ENCODE results near the gene EVC2. TPM values are rescaled to one million over a fixed set of nuclear protein-coding genes. Genes with fewer than 3 reads are reported as not detected.

The EVC2 gene
- total RNA-seq, 1 experiment from 2014 or later: 0.21 TPM

DNA sequence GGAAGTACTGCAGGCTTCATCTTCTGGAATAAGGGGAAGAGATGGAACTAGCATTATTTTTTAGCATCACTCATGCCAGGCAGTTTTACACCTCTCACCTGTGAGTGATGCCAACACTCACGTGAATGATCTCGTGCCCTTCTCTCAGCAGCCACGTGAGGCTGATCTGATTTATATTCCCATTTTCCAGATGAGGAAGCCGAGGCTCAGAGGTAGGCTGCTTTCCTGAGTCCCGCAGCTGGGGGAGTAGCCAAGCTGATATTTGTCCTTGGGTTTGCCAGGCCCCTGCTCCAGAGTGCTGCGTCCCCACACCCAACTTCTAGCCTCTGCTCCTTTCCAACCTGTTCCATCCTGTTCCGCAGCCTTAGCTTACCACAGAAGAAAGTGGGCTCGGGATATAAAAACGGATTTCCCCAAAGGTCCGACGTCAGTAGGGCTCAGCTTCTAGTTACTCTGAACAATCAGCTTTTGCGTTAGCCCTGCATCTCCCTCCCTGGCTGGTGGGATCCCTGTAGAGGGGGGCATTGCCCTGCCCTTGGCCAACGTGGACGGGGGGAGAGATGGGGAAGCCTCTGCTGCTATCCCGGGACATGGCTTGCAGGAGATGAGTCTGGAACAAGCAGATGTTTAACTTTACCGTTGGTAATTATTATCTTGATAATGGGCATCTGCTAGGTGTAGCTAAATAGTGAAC lies 11.9 kb upstream of the EVC2 start:
- no peak for DNase-seq (ENCODE audit: low read depth, low spot score)
- in situ Hi-C loops (cut with HindIII; ENCODE audit: low pct_unique_long_range_greater_than_20kb, low sequenced_read_pairs): no loop called here

DNA sequence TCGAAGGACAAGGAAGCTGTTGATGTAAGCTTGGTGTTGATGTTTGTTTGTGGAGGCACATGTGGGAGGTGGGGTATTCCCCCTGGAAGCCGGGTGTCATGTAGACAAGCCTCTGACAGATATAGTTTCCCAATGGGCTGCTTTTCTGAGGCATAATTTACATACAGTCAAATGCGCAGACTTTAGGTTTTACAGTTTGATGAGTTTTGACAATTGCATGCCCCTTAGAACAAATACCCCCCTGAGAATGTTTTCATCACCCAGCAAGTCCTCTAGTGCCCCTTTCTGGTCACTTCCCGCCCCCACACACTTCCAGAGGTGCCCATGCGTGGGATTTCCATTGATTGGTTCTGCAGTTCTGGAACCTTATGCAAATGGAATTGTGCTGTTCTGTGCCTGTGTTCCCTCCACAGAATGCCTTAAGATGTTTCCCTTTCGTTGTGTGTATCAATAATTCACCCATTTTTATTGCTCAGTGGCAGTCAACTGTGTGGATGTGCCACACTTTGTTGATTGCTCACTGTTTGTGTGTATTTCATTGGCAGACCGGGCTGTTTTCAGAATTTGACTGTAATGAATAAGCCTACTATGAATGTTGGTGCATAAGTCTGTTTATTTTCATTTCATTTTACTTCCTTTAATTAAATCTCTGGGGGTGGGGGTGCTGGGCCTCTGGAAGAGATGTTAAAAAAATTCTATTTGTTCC lies 11.1 kb upstream of the EVC2 start:
- DNase-seq (ENCODE audit: low read depth, low spot score): no peak

DNA sequence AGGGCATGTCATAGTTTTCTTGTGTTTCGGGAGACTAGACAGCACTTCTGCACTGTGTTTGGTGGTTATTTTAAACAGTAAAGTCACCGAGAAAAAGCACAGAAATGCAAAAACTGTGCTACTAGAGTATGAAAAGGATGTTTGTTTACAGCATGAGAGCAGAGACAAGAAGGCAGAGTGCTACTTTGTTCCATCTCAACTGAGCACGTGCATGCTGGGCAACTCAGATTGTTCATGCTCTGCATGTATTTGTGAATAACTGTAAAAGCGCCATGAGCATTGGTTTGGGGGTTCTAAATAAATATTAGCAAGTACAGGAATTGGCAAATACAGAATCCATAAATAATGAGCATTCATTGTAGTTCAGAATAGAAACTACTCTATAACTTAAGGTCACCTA lies 10.1 kb upstream of the EVC2 start:
- no peak for DNase-seq (ENCODE audit: low read depth, low spot score)
- in situ Hi-C loops (cut with HindIII; ENCODE audit: low pct_unique_long_range_greater_than_20kb, low sequenced_read_pairs): no loop called here

More for the DNA sequence above, 11.1 kb upstream of the EVC2 start:
- in situ Hi-C loops (cut with HindIII; ENCODE audit: low pct_unique_long_range_greater_than_20kb, low sequenced_read_pairs): no loop called here

DNA sequence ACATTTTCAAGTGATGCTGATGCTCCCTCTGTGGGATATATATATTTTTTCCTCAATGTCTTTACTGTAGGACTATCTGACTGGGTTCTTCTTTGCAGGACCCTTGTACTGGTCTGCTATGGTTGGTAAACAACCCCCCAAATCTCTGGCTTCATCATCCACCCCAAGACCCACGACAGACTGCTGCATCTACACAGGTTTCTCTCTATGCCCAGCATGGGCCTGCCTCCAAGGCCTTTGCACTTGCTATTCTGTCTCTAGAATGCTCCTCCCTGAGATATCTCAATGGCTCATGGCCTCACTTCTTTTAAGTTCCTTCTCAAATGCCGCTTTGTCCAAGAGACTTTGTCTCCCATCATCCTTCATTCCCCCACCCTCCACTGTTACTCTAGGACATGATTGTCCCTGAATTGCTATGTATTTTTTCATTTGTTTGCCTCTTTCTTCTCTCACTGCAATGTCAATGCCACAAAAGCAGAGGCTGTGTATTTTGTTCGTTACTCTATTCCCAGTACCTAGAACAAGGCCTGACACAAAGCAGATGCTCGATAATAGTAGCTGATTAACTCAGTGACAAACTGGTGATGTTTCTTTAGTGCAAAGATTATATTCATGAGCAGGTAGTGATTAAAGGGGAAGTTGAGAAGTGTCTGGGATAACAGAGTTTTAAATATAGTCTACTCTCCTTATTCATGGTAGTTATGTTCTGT lies 9.2 kb upstream of the EVC2 start:
- in situ Hi-C loops (cut with HindIII; ENCODE audit: low pct_unique_long_range_greater_than_20kb, low sequenced_read_pairs): no loop called here
- no peak for DNase-seq (ENCODE audit: low read depth, low spot score)

DNA sequence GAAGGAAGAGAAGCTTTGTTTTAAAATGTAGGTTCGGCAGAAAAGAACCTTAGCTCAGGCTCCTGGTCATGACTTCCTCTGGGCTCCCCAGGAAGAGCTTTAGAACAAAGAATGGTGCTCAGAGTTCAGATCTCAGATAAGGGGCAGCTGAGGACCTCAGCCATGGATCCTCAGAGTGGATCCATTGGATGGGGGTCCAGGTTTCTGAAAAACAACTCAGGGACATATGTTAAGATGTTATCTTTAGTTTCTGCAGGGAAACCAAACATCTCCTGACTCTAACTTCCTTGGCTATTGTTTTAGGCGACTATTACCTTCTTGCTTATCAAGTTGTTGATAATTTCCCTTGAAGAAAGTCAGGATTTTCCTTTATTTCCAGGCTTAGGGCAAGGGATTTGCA lies 8.0 kb upstream of the EVC2 start:
- DNase-seq (ENCODE audit: low read depth, low spot score): no peak
- in situ Hi-C loops (cut with HindIII; ENCODE audit: low pct_unique_long_range_greater_than_20kb, low sequenced_read_pairs): no loop called here

DNA sequence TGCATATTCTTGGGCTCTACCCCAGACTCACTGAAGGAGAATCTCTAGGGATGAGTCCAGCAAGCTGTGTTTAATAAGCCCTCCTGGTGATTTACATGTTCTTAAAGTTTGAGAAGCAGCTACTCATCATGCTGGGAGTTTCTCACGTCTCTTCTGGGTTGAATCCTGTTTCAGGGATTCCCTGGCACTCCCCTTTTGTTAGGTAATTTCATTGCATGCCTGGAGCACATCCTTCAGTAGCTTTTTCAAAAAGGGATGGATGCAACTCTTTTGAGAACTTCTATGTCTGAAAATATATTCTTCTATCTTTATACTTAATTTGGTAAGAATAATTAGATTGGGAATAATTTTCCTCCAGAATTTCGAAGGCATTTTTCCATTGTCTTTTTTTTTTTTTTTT lies 7.0 kb upstream of the EVC2 start:
- in situ Hi-C loops (cut with HindIII; ENCODE audit: low pct_unique_long_range_greater_than_20kb, low sequenced_read_pairs): no loop called here

DNA sequence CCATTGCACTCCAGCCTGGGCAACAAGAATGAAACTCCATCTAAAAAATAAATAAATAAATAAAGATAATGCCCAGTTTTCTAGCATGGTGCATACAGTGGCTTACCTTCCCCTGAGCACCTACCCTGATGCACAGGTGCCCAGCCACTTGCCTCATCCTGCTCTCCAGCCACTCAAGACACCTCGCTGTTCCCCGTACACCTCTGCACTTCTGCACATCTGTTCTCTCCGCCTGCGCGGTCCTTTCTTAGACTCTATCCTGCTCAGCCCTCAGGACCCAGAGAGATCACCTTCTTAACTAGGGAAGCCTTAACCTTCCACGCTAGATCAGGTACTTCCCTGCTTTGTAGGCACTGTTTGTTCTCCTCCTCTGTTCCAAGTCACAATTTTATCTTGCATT lies 5.5 kb upstream of the EVC2 start:
- no peak for DNase-seq (ENCODE audit: low read depth, low spot score)
- in situ Hi-C loops (cut with HindIII; ENCODE audit: low pct_unique_long_range_greater_than_20kb, low sequenced_read_pairs): no loop called here

More for the DNA sequence above, 7.0 kb upstream of the EVC2 start:
- DNase-seq (ENCODE audit: low read depth, low spot score): no peak

DNA sequence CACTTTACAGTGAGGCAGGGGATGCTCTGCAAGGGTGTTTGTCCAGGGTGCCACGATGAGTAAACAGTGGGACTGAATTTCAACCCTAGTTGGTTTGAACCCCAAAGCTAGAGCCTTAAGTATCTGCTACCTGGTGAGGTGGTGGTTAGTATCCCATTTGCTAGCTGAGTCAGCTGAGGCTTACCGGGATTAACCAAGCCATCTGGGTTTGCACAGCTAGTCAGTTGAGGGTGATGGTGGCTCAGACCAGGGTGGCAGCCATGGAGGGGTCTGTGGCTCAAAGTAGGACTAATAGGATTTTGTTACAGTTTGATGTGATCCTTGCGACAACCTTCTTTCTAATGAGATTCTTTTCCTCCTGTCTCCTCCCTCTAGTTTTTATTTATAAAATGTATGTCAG lies 4.6 kb upstream of the EVC2 start:
- DNase-seq (ENCODE audit: low read depth, low spot score): no peak
- in situ Hi-C loops (cut with HindIII; ENCODE audit: low pct_unique_long_range_greater_than_20kb, low sequenced_read_pairs): no loop called here

DNA sequence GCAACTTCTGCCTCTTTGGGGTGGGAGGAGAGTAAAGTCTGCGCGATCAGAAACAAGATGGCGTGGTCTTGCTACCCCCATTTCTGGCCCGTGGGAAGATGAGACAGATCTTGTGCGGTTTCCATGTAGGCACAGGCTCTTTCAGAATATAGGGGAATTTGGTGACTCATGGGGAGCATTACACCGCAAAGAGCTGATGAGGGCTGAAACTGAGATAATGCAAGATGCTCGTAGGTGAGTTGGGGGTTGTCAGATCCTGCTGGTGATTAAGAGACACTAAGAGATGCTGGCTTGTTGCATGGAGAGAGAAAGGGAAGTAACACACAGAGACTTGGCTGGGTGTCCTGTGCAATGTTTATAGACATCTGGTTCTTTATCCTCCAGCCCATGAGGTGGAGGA lies 4.2 kb upstream of the EVC2 start:
- DNase-seq (ENCODE audit: low read depth, low spot score): no peak
- in situ Hi-C loops (cut with HindIII; ENCODE audit: low pct_unique_long_range_greater_than_20kb, low sequenced_read_pairs): no loop called here

DNA sequence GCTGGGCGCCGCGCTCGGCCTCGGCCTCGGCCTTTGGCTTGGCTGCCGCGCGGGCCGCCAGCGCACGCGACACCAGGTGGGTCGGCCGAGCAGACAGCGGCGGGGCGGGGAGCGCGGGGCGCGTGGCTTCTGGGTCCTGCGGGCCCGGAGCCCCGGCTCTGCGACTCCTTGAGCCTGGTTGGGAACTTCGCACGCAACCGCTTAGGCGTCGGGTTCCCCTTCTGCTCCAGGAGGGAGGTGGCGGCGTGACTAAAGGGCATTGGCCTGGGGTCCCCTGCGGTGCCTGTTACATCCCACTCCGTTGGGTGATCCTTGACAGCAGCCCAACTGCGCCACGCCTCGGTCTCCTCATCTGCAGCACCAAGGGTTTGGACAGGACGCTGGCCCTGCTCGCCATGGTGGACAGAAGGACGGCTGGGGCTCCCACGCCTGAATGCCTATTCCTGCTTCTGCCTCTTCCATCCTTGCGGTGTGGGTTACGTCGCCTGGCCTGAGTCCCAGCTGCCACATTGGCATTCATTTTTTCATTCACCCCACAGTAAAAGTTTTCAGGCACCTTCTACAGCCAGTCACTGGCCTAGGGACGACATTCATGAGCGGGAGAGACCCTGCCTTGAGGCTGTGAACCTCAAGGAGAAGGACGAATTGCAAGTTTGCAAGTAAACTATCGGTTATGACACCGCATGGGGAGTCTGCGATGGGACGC lies 3.3 kb upstream of the EVC2 start:
- in situ Hi-C loops (cut with HindIII; ENCODE audit: low pct_unique_long_range_greater_than_20kb, low sequenced_read_pairs): no loop called here
- DNase-seq (ENCODE audit: low read depth, low spot score): peak; percentile 43

DNA sequence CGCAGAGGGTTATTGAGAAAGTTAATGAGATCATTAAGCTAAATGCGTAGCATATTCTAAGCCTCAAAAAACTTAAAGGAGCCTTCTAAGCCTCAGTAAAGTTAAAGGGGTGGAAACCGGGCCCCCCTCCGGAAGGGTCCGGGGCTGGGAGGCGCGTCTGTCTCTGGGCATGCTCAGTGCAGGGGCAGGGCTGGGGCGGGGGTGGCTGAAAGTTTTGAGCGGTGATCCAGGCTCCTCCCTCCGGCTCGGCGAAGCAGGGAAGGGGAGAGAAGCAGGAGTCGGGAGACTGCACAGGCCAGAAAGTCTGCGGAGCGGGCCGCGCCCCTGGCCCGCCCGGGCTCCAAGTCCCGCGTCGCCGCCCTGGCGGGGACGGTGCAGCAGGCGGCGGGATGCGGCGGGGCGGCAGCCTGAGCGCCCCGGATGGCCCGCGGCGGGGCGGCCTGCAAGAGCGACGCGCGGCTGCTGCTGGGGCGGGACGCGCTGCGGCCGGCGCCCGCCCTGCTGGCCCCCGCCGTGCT lies 2.7 kb upstream of the EVC2 start, which contains the start of gene EVC:
TSS of gene EVC (plus strand) at position 241 of the 518 bp plus-strand sequence. CDS start at position 421, 180 bp downstream.
- peak; percentile 74 for DNase-seq (ENCODE audit: low read depth, low spot score)
- in situ Hi-C loops (cut with HindIII; ENCODE audit: low pct_unique_long_range_greater_than_20kb, low sequenced_read_pairs): no loop called here

DNA sequence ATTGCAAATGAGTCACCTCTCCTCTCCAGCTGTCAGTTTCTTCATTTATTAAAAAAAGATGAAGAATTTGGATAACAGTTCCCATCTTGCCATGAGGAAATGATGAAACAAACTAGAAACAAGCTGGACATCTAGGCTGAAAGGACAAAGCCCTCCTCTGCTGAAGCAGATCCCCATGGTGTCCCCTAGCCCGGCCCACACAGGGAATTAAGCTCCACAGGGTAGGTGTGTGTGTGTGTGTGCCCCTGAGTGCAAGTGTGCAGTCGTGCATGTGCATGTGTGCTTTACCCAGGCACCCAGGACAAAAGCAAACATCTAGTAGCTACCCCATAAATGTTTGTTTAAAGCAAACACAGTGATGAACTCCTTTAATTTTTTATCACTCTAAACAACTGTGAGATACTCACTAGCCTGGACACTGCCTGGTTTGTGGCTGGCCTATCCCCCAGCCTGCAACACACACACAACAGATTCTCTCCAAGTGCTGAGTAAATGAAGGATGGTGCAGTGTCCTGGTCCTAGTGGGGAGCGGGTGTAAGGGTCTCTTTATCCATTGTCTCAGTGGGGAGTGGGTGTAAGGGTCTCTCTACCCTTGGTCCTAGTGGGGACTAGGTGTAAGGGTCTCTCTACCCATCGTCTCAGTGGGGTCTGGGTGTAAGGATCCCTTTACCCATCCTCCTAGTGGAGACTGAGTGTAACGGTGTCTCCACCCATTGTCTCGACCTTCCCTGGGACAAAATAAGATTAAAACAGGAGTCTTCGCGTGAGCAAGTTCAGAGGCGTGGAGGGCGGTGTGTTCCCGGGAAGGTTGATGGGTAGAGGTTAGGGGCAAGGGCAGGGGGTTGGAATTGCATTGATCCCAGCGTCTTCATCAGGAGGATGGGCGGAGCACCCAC lies 2.0 kb upstream of the EVC2 start:
- peak; percentile 45 for DNase-seq (ENCODE audit: low read depth, low spot score)
- in situ Hi-C loops (cut with HindIII; ENCODE audit: low pct_unique_long_range_greater_than_20kb, low sequenced_read_pairs): no loop called here

DNA sequence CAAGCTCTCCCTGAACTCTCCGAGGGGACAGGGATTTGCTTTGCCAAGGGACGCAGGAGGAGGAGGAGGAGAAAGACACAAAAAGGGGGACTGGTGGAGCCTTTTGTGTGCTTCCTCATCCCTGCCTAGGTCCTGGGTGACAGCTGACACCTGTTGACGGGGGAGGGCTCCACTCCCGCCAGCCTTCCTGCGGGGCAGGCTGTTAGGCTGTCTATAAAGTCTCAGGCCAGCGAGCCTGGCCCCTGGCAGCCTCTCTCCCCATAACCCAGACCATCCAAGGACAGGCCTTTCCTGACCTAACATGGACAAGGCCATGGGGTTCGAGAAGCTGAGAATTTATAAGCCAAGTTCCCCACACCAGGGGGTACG lies 832 bp upstream of the EVC2 start:
- in situ Hi-C loops (cut with HindIII; ENCODE audit: low pct_unique_long_range_greater_than_20kb, low sequenced_read_pairs): no loop called here
- no peak for DNase-seq (ENCODE audit: low read depth, low spot score)

DNA sequence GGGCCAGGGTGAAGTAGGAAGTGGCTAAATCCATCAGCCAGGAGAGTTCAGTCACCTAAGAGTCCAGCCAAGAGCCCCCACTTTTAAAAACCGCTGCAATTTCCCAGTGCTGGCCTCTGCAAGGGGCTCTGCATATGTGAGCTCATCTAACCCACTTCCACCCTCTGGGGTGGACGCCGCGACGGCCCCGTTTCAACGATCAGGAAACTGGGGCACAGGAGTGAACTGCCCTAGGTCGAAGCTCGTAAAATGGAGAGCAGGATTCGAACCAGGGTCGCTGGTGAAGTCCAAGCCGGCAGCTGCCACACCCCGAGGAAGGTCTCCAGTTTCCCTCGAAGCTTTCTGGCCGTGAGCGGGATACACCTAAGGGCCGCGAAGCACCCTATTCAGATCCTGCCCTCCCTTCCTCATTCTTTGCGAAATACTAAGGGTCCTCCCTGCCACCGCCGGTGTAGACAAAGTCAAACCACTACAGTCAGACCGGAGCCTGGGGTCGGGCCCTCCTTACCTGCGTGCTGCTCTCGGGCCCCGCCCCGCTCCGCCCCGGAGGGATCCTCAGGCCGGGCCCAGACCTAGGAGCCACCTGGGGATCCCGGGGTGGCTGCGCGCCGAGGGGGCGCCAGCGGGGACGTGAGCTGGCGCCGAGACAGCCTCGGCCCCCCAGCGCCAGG lies 446 bp downstream of the EVC2 start:
- DNase-seq (ENCODE audit: low read depth, low spot score): no peak

DNA sequence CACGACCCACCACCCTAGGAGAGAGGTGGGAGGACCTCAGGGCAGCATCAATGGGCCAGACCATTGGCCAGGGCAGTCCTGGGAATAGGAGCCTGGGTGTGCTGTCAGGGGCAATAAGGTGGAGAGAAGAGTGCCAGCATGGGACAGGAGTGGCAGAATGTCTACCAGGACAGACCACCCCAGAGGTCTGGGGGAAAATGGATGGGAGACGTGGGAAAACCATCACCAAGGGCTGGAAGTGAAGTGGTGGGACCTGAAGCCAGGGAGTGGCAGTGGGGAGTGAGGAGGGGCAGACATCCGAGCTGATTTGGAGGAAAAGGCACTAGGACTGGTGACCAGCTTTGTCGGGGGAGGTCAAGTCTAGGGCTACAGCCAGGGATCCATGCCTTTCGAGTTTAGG lies 993 bp downstream of the EVC2 start:
- no peak for DNase-seq (ENCODE audit: low read depth, low spot score)
- in situ Hi-C loops (cut with HindIII; ENCODE audit: low pct_unique_long_range_greater_than_20kb, low sequenced_read_pairs): no loop called here

More for the DNA sequence above, 446 bp downstream of the EVC2 start:
- in situ Hi-C loops (cut with HindIII; ENCODE audit: low pct_unique_long_range_greater_than_20kb, low sequenced_read_pairs): no loop called here

DNA sequence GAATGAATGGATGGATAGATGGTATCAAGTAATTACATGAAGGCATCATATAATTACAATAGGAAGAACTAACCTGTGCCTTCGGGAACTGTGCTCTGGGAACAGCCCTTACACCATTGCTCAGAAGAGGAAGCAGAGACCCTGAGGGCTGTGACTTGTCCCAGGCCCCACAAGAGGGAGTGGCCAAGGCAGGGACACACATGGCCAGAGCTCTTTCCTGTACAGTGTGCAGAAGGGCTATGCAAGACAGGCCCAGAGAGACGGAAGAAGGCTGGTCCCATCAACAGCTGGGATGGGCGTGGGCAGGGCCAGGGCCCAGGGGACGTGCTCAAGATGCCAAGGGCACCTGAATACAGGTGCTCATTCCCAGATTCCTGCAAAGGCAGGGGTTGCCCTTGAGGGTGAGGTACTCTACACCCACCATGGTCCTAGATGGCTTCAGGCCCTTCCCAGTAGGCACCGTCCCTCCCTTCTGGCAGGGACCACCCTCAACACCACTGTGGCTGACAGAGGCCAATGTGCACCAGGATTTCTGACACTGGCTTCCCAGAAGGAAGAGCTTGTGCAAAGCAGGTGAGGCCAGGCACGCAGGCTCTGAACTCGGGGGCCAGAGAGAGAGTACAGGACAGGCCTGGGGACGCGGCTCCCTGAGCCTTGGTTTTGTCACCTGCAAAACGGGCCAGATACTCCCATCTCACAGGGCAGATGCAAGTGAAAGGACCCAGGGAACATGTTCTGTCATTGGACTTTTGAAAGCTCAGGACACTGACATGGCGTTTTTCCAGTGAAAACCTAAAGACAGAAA lies 1.7 kb downstream of the EVC2 start:
- no peak for DNase-seq (ENCODE audit: low read depth, low spot score)
- in situ Hi-C loops (cut with HindIII; ENCODE audit: low pct_unique_long_range_greater_than_20kb, low sequenced_read_pairs): no loop called here
